Mammary microvascular endothelial cell (primary cell): Measurements from ENCODE around the gene PSORS1C1. TPM values are rescaled to one million over a fixed set of nuclear protein-coding genes. Genes with fewer than 3 reads are reported as not detected.

ENCODE experiments used
- total RNA-seq: library from RNA; depleted of rRNA; stranded (reverse); fragments of >200 nt; gene quantifications from 2 replicates; pipeline ENCODE4 v1.2.3, GENCODE V29; 2015

The PSORS1C1 gene
- 2.1 and 2.7 TPM in 2 replicates for total RNA-seq

GRCh38 chr6:31114541-31114878 lies at the start of gene PSORS1C1:
Gene PSORS1C1 (plus strand): TSS chr6:31114800. CDS start chr6:31129633, 14,833 bp downstream.

GRCh38 chr6:31112478-31112877 lies 2.1 kb upstream of the PSORS1C1 start, which contains the start of gene C6orf15:
Gene C6orf15 (minus strand): TSS chr6:31112575. CDS start chr6:31112555, 20 bp downstream.

GRCh38 chr6:31120151-31120915 lies 5.7 kb downstream of the PSORS1C1 start, which contains the start of gene CDSN:
Gene CDSN (minus strand): TSS chr6:31120446. CDS start chr6:31120419, 27 bp downstream.

GRCh38 chr6:31138982-31139381 lies 24.4 kb downstream of the PSORS1C1 start, which contains the start of gene PSORS1C2:
Gene PSORS1C2 (minus strand): TSS chr6:31139066. CDS start chr6:31139026, 40 bp downstream.

GRCh38 chr6:31157513-31158139 lies 43.0 kb downstream of the PSORS1C1 start, which contains the start of gene CCHCR1:
Gene CCHCR1 (minus strand): TSS chr6:31157802. CDS start chr6:31157600, 202 bp downstream.

GRCh38 chr6:31158140-31158862 lies 43.7 kb downstream of the PSORS1C1 start, which contains the start of gene TCF19:
Gene TCF19 (plus strand): TSS chr6:31158589. CDS start chr6:31159470, 881 bp downstream.

GRCh38 chr6:31170600-31170881 lies 55.9 kb downstream of the PSORS1C1 start, which contains the start of gene POU5F1:
Gene POU5F1 (minus strand): TSS chr6:31170682. CDS start chr6:31170620, 62 bp downstream.

Other genes starting within 250 kb of the PSORS1C1 start
- gene DDR1, start 230.3 kb upstream of the PSORS1C1 start, total RNA-seq = 3.7 and 6.3 TPM in 2 replicates
- gene GTF2H4, start 206.6 kb upstream of the PSORS1C1 start, total RNA-seq = 13.0 and 16.6 TPM in 2 replicates
- gene VARS2, start 200.6 kb upstream of the PSORS1C1 start, total RNA-seq = 19.5 and 23.0 TPM in 2 replicates
- not detected in 2 replicates for gene SFTA2, start 182.6 kb upstream of the PSORS1C1 start, total RNA-seq
- gene MUCL3, start 173.8 kb upstream of the PSORS1C1 start, total RNA-seq = 0.07 TPM in 1 of 2 replicates, not detected in the other
- not detected in 2 replicates for gene MUC21, start 131.1 kb upstream of the PSORS1C1 start, total RNA-seq
- not detected in 2 replicates for gene MUC22, start 104.3 kb upstream of the PSORS1C1 start, total RNA-seq
- gene C6orf15, start 2.2 kb upstream of the PSORS1C1 start, total RNA-seq = not detected in 2 replicates
- not detected in 2 replicates for gene CDSN, start 5.6 kb downstream of the PSORS1C1 start, total RNA-seq
- gene PSORS1C2, start 24.3 kb downstream of the PSORS1C1 start, total RNA-seq = not detected in 2 replicates
- gene CCHCR1, start 43.0 kb downstream of the PSORS1C1 start, total RNA-seq = 16.7 and 23.1 TPM in 2 replicates
- gene TCF19, start 43.8 kb downstream of the PSORS1C1 start, total RNA-seq = 49.8 and 50.2 TPM in 2 replicates
- gene POU5F1, start 55.9 kb downstream of the PSORS1C1 start, total RNA-seq = 1.3 TPM in 1 of 2 replicates, not detected in the other
- 389 and 466 TPM in 2 replicates for gene HLA-C, start 157.3 kb downstream of the PSORS1C1 start, total RNA-seq
- gene HLA-B, start 242.4 kb downstream of the PSORS1C1 start, total RNA-seq = 1,271 and 2,245 TPM in 2 replicates